Stimulated activated CD4-positive, alpha-beta T cell treated with anti-CD3 and anti-CD28 coated beads, Interleukin-15, amount 100 ng/mL, for 1 hour (primary cell): ENCODE results near the gene EGFR.

Source experiments
- DNase-seq, 2 donors: peaks; one replicate each; pipeline ENCODE4 v3.0.0-alpha.2; 2020; ENCODE audit warnings: low read depth in 1 of 2, low spot score in 1 of 2

The EGFR gene

GRCh38 chr7:55006499-55006898 lies 12.3 kb upstream of the EGFR start:
- DNase-seq: no peak

- DNase-seq: no peak
Measured at GRCh38 chr7:55013851-55014250, 5.0 kb upstream of the EGFR start.

GRCh38 chr7:55016061-55016745 lies 2.6 kb upstream of the EGFR start:
- DNase-seq: no peak

GRCh38 chr7:55016746-55017090 lies 2.1 kb upstream of the EGFR start:
- no peak for DNase-seq

- DNase-seq: no peak
Measured at GRCh38 chr7:55017841-55018240, 976 bp upstream of the EGFR start.

GRCh38 chr7:55019191-55019690 lies 424 bp downstream of the EGFR start:
- no peak for DNase-seq

GRCh38 chr7:55019691-55020465 lies 1.1 kb downstream of the EGFR start:
- no peak for DNase-seq

- DNase-seq: no peak
Measured at GRCh38 chr7:55020466-55020871, 1.7 kb downstream of the EGFR start.

GRCh38 chr7:55021053-55021452 lies 2.2 kb downstream of the EGFR start:
- no peak for DNase-seq

- DNase-seq: no peak
Measured at GRCh38 chr7:55022002-55022985, 3.5 kb downstream of the EGFR start.

GRCh38 chr7:55023841-55024505 lies 5.2 kb downstream of the EGFR start:
- no peak for DNase-seq

- no peak for DNase-seq
Measured at GRCh38 chr7:55024776-55025175, 6.0 kb downstream of the EGFR start.

- DNase-seq: no peak
Measured at GRCh38 chr7:55026086-55026790, 7.4 kb downstream of the EGFR start.

GRCh38 chr7:55026867-55027490 lies 8.2 kb downstream of the EGFR start:
- no peak for DNase-seq

- no peak for DNase-seq
Measured at GRCh38 chr7:55028011-55028410, 9.2 kb downstream of the EGFR start.

GRCh38 chr7:55030314-55030713 lies 11.5 kb downstream of the EGFR start:
- DNase-seq: no peak

- DNase-seq: no peak
Measured at GRCh38 chr7:55031075-55031474, 12.3 kb downstream of the EGFR start.

GRCh38 chr7:55032069-55032699 lies 13.4 kb downstream of the EGFR start:
- DNase-seq: no peak

- DNase-seq: no peak
Measured at GRCh38 chr7:55033236-55033846, 14.5 kb downstream of the EGFR start.
